Measurements from ENCODE around the gene RNF213.

DNA sequence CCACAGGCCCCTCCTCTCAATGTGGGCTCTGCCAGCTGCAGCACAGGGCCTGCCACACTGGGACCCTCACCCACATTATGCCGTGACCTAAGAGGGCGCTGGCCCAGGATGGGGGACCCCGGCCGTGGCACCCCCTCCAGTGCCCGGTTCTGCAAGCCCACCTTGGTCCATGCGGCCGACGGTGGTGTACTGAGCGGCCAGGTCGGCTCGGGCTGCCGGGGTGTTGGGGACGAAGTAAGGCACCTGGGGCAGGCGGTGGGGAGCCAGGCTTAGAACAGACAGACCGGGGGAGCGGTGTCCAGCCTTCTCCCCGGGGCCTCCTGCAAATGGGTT, 47.0 kb upstream of the RNF213 start:
- TF ChIP-seq, protein P1, sequence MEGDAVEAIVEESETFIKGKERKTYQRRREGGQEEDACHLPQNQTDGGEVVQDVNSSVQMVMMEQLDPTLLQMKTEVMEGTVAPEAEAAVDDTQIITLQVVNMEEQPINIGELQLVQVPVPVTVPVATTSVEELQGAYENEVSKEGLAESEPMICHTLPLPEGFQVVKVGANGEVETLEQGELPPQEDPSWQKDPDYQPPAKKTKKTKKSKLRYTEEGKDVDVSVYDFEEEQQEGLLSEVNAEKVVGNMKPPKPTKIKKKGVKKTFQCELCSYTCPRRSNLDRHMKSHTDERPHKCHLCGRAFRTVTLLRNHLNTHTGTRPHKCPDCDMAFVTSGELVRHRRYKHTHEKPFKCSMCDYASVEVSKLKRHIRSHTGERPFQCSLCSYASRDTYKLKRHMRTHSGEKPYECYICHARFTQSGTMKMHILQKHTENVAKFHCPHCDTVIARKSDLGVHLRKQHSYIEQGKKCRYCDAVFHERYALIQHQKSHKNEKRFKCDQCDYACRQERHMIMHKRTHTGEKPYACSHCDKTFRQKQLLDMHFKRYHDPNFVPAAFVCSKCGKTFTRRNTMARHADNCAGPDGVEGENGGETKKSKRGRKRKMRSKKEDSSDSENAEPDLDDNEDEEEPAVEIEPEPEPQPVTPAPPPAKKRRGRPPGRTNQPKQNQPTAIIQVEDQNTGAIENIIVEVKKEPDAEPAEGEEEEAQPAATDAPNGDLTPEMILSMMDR (IDR thresholded peaks at IDR 0.05) = no peak
- TF ChIP-seq POLR2A (IDR thresholded peaks at IDR 0.05) = no peak
